ENCODE results near the gene IL1RAPL2.

Gene IL1RAPL2

GRCh38 chrX:105277132-105277531, 711.1 kb downstream of the IL1RAPL2 start:
- no peak for DNase-seq

GRCh38 chrX:105282077-105282476, 716.1 kb downstream of the IL1RAPL2 start:
- no peak for DNase-seq

- DNase-seq: no peak
These were observed 731.0 kb downstream of the IL1RAPL2 start for GRCh38 chrX:105297041-105297440.

GRCh38 chrX:105299286-105299685, 733.3 kb downstream of the IL1RAPL2 start:
- no peak for DNase-seq

- no peak for DNase-seq
These were observed 736.2 kb downstream of the IL1RAPL2 start for GRCh38 chrX:105302246-105302645.

- no peak for DNase-seq
These were observed 741.8 kb downstream of the IL1RAPL2 start for GRCh38 chrX:105307762-105308161.

- no peak for DNase-seq
These were observed 747.6 kb downstream of the IL1RAPL2 start for GRCh38 chrX:105313596-105313995.

- peak in 1 of 2 experiments; percentile 4 for DNase-seq
These were observed 748.5 kb downstream of the IL1RAPL2 start for GRCh38 chrX:105314458-105314857.

GRCh38 chrX:105315248-105315647, 749.2 kb downstream of the IL1RAPL2 start:
- no peak for DNase-seq

GRCh38 chrX:105317117-105317516, 751.1 kb downstream of the IL1RAPL2 start:
- DNase-seq: no peak

GRCh38 chrX:105323928-105324327, 757.9 kb downstream of the IL1RAPL2 start:
- DNase-seq: peak; percentile 4 to 63

GRCh38 chrX:105328773-105329172, 762.8 kb downstream of the IL1RAPL2 start:
- no peak for DNase-seq

GRCh38 chrX:105331244-105331643, 765.2 kb downstream of the IL1RAPL2 start:
- DNase-seq: no peak

GRCh38 chrX:105347373-105347772, 781.4 kb downstream of the IL1RAPL2 start:
- no peak for DNase-seq

- no peak for DNase-seq
These were observed 783.5 kb downstream of the IL1RAPL2 start for GRCh38 chrX:105349476-105349875.

- no peak for DNase-seq
These were observed 809.8 kb downstream of the IL1RAPL2 start for GRCh38 chrX:105375816-105376215.

- DNase-seq: no peak
These were observed 858.7 kb downstream of the IL1RAPL2 start for GRCh38 chrX:105424729-105425128.

- DNase-seq: no peak
These were observed 885.4 kb downstream of the IL1RAPL2 start for GRCh38 chrX:105451401-105451800.

- DNase-seq: no peak
These were observed 892.8 kb downstream of the IL1RAPL2 start for GRCh38 chrX:105458846-105459245.

GRCh38 chrX:105460376-105460775, 894.4 kb downstream of the IL1RAPL2 start:
- no peak for DNase-seq

GRCh38 chrX:105461016-105461415, 895.0 kb downstream of the IL1RAPL2 start:
- no peak for DNase-seq

- DNase-seq: no peak
These were observed 896.2 kb downstream of the IL1RAPL2 start for GRCh38 chrX:105462186-105462585.

GRCh38 chrX:105463473-105463872, 897.5 kb downstream of the IL1RAPL2 start:
- no peak for DNase-seq

- no peak for DNase-seq
These were observed 898.6 kb downstream of the IL1RAPL2 start for GRCh38 chrX:105464618-105465017.

- DNase-seq: no peak
These were observed 902.7 kb downstream of the IL1RAPL2 start for GRCh38 chrX:105468741-105469140.

- DNase-seq: no peak
These were observed 905.6 kb downstream of the IL1RAPL2 start for GRCh38 chrX:105471597-105471996.

Data from NCI-H526 (cell line).